SK-N-SH treated with all-trans-retinoic acid at 6 μM for 48 hours (cell line): ENCODE data around the gene PAM16.
A peak's percentile ranks its signal among the peaks of the same experiment; 100 is the strongest.

ENCODE experiments used
- ATAC-seq: fragments of 200-7000 bp; cut with Tn5 transposase; 3 replicates; pipeline ENCODE4 v1.9.1; 2020; ENCODE audit warnings: mild to moderate bottlenecking, moderate library complexity
- ARNTL ChIP-seq: fragments of 450-650 bp; formaldehyde crosslinking; IDR thresholded peaks from 2 replicates; pipeline ENCODE4 v1.5.0; 2020; ENCODE audit warnings: low read depth, mild to moderate bottlenecking, moderate library complexity, borderline replicate concordance
- BACH2 ChIP-seq: fragments of 250-450 bp; sonication (Bioruptor Pico); IDR thresholded peaks from 2 replicates; pipeline ENCODE4 v1.9.0; 2021; ENCODE audit warnings: mild to moderate bottlenecking, borderline replicate concordance
- CREB5 ChIP-seq: fragments of 250-450 bp; sonication (Bioruptor Pico); IDR thresholded peaks from 2 replicates; pipeline ENCODE4 v1.5.1; 2020; ENCODE audit warnings: low read depth, mild to moderate bottlenecking, moderate library complexity
- CSDC2 ChIP-seq: fragments of 250-450 bp; sonication (Bioruptor Pico); IDR thresholded peaks from 2 replicates; pipeline ENCODE4 v1.5.0; 2020; ENCODE audit warnings: mild to moderate bottlenecking, moderate library complexity
- CSRNP3 ChIP-seq: fragments of 250-450 bp; sonication (Bioruptor Pico); IDR thresholded peaks from 2 replicates; pipeline ENCODE4 v1.5.1; 2021; ENCODE audit warnings: mild to moderate bottlenecking, moderate library complexity
- ESRRG ChIP-seq: fragments of 250-450 bp; sonication (Bioruptor Pico); IDR thresholded peaks from 2 replicates; pipeline ENCODE4 v1.6.1; 2021; ENCODE audit warnings: mild to moderate bottlenecking
- GLIS3 ChIP-seq: fragments of 250-450 bp; sonication (Bioruptor Pico); IDR thresholded peaks from 2 replicates; pipeline ENCODE4 v1.5.0; 2020; ENCODE audit warnings: mild to moderate bottlenecking, moderate library complexity
- OSR1 ChIP-seq: fragments of 250-450 bp; sonication (Bioruptor Pico); IDR thresholded peaks from 2 replicates; pipeline ENCODE4 v1.8.0; 2022; ENCODE audit warnings: moderate library complexity, mild to moderate bottlenecking, inconsistent platforms
- PATZ1 ChIP-seq: fragments of 250-450 bp; sonication (Bioruptor Pico); IDR thresholded peaks from 2 replicates; pipeline ENCODE4 v1.8.0; 2020; ENCODE audit warnings: mild to moderate bottlenecking, moderate library complexity, borderline replicate concordance
- POU6F1 ChIP-seq: fragments of 250-450 bp; sonication (Bioruptor Pico); IDR thresholded peaks from 2 replicates; pipeline ENCODE4 v1.8.0; 2021; ENCODE audit warnings: low read depth, mild to moderate bottlenecking, moderate library complexity, borderline replicate concordance
- PPARA ChIP-seq: fragments of 250-450 bp; sonication (Bioruptor Pico); IDR thresholded peaks from 2 replicates; pipeline ENCODE4 v1.5.0; 2020; ENCODE audit warnings: mild to moderate bottlenecking, borderline replicate concordance
- RARB ChIP-seq: fragments of 250-450 bp; sonication (Bioruptor Pico); IDR thresholded peaks from 2 replicates; pipeline ENCODE4 v1.8.0; 2021; ENCODE audit warnings: mild to moderate bottlenecking, moderate library complexity
- SNAI2 ChIP-seq: fragments of 250-450 bp; sonication (Bioruptor Pico); IDR thresholded peaks from 2 replicates; pipeline ENCODE4 v1.5.0; 2020; ENCODE audit warnings: mild to moderate bottlenecking, moderate library complexity
- TCF4 ChIP-seq: fragments of 250-450 bp; sonication (Bioruptor Pico); IDR thresholded peaks from 2 replicates; pipeline ENCODE4 v1.8.0; 2021; ENCODE audit warnings: mild to moderate bottlenecking, moderate library complexity, borderline replicate concordance
- TOX ChIP-seq: fragments of 250-450 bp; sonication (Bioruptor Pico); IDR thresholded peaks from 2 replicates; pipeline ENCODE4 v1.8.0; 2021; ENCODE audit warnings: mild to moderate bottlenecking, moderate library complexity, borderline replicate concordance
- TSHZ2 ChIP-seq: fragments of 250-450 bp; sonication (Bioruptor Pico); IDR thresholded peaks from 2 replicates; pipeline ENCODE4 v1.5.0; 2020; ENCODE audit warnings: mild to moderate bottlenecking, moderate library complexity
- ZC3H10 ChIP-seq: fragments of 250-450 bp; sonication (Bioruptor Pico); IDR thresholded peaks from 2 replicates; pipeline ENCODE4 v1.5.1; 2021; ENCODE audit warnings: mild to moderate bottlenecking, moderate library complexity
- ZFP3 ChIP-seq: fragments of 250-450 bp; sonication (Bioruptor Pico); IDR thresholded peaks from 2 replicates; pipeline ENCODE4 v1.5.0; 2020; ENCODE audit warnings: mild to moderate bottlenecking, moderate library complexity
- ZFP30 ChIP-seq: fragments of 450-650 bp; formaldehyde crosslinking; IDR thresholded peaks from 2 replicates; pipeline ENCODE4 v1.5.0; 2022; ENCODE audit warnings: mild to moderate bottlenecking, moderate library complexity
- ZNF70 ChIP-seq: fragments of 450-650 bp; formaldehyde crosslinking; IDR thresholded peaks from 2 replicates; pipeline ENCODE4 v1.5.0; 2020; ENCODE audit warnings: mild to moderate bottlenecking, moderate library complexity
- ZNF8 ChIP-seq: fragments of 450-650 bp; formaldehyde crosslinking; IDR thresholded peaks from 2 replicates; pipeline ENCODE4 v1.5.0; 2020; ENCODE audit warnings: mild to moderate bottlenecking, moderate library complexity

PAM16 gene

GRCh38 chr16:4301177-4301576 lies 49.9 kb downstream of the PAM16 start:
- TF ChIP-seq TOX (CRISPR knock-in tag) (no peak), CREB5 (CRISPR knock-in tag) (no peak), SNAI2 (CRISPR knock-in tag) (no peak), ZFP3 (no peak), ZNF8 (no peak), ARNTL (CRISPR knock-in tag) (no peak), ZNF70 (CRISPR knock-in tag) (no peak), PATZ1 (no peak), OSR1 (CRISPR knock-in tag) (no peak), CSDC2 (no peak), TSHZ2 (CRISPR knock-in tag) (no peak), ZFP30 (no peak), BACH2 (no peak)
- TF ChIP-seq, all 23 proteins: peak for 0
- ATAC-seq, result no peak

- no peak for TF ChIP-seq PPARA
- TF ChIP-seq TCF4 (CRISPR knock-in tag), result peak; percentile 43; the same call in 1 of the 2 replicates
- peak; percentile 95 for ATAC-seq
These were observed 52.2 kb downstream of the PAM16 start for GRCh38 chr16:4298761-4299522.

GRCh38 chr16:4297480-4297879 lies 53.6 kb downstream of the PAM16 start:
- no peak for ATAC-seq
- TF ChIP-seq TOX (CRISPR knock-in tag) (no peak), PPARA (no peak), POU6F1 (CRISPR knock-in tag) (no peak), SNAI2 (CRISPR knock-in tag) (no peak), PATZ1 (no peak), ZC3H10 (CRISPR knock-in tag) (no peak), TSHZ2 (CRISPR knock-in tag) (no peak), CSDC2 (no peak), TCF4 (CRISPR knock-in tag) (no peak), BACH2 (no peak), OSR1 (CRISPR knock-in tag) (no peak), CREB5 (CRISPR knock-in tag) (no peak), RARB (CRISPR knock-in tag) (no peak), ZFP30 (no peak), ZFP3 (no peak), CSRNP3 (no peak), ESRRG (no peak), GLIS3 (CRISPR knock-in tag) (no peak), ZNF8 (no peak)
